HG03025 (cell line): ENCODE data around the gene PLPPR2.
"Not testable (repeated sequence)": the region's sequence is repeated elsewhere in the genome, so short reads cannot be mapped to it uniquely, and the experiment has no call there.

ENCODE experiments used
- ATAC-seq: cut with Tn5 transposase; IDR thresholded peaks from one replicate; pipeline ENCODE4 v1.9.1; 2021; ENCODE audit warnings: mild to moderate bottlenecking, moderate library complexity; ENCODE audit not compliant: unreplicated experiment, low FRiP score

PLPPR2 gene

DNA sequence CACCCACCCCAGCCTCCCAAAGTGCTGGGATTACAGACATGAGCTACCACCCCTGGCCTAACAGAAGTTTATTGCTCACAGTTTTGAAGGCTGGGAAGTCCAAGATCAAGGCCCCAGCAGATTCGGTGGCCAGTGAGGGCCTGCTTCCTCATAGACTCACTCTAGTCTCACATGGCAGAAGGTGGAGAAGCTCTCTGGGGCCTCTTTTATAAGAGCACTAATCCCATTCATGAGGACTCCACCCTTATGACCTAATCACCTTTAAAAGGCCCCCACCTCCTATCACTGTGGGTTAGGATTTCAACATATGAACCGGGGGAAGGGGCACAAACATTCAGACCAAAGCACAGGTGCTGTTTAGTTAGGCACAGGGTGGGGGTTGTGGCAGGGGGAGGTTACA lies 12.3 kb downstream of the PLPPR2 start:
- no peak for ATAC-seq

DNA sequence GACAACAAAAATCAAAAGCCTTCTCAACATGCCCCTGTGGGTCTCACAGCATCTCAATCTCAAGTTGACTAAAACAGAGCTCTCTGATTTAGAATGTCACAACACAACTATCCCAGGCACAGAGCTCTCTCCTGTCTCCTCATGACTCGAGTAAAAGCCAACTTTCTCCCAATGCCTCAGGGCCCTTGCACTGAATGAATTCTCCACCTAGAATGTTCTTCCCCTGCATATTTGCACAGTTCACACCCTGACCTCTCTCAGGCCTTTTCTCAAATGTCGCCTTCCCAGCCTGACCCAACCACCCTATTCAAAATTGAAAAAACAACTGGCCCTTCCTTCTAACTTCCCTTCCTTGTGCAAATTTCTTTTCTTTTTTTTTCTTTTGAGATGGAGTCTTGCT lies 15.5 kb downstream of the PLPPR2 start:
- ATAC-seq: no peak

DNA sequence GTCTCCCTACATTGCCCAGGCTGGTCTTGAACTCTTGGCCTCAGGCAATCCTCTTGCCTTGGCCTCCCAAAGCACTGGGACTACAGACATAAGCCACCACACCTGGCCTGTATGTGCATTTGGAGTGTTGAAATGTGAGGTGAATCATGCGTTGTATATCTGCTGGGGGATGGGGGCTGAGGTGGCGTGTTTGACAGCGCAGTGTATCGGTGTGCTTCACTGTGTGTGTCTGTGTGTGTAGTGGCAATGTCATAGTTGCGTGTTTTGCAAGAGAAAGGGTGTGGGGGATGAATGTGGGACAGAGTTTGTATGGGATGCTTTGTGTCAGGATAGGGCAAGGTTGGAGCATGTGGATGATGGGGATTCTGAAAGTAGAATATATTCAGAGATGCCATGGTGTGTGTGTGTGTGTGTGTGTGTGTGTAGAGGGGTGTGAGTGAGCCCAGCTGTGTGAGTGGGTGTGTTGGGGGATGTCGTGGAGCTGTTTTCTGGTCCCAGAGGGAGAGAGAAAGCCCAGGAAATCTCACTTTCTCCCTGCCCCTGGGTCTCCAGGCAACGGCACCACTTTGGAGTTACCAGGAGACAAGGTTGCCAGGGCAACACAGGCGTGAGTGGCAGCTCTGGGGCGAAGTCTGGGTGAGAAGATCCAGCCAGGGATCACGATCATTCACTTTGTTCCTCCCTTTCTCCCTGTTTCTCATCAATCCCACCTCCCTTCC lies 18.1 kb downstream of the PLPPR2 start:
- ATAC-seq: no peak

DNA sequence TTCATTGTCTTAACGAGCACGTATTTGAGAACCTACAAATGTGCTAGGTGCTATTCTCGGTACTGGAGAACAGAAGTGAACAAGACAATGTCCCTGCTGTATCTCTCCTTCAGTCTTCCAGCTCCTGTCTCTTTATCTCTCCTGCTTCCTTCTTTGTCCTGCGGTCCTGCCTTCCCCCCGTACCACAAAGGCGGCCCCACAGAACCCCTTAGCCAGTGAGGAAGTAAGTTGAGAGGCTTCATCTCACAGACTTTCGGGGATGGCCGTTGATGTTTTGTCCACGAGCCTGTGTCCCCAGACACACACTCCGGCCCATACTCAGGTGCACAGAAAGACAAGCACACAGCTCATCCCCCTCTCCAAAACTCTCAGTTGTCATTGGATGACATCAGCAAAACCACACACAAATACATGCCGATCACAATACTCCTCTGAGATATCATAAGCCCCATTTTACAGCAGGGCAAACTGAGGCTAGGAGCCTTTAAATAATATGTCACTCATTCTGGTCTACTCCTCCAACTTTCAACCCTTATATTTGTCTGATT lies 18.7 kb downstream of the PLPPR2 start:
- ATAC-seq: no peak

DNA sequence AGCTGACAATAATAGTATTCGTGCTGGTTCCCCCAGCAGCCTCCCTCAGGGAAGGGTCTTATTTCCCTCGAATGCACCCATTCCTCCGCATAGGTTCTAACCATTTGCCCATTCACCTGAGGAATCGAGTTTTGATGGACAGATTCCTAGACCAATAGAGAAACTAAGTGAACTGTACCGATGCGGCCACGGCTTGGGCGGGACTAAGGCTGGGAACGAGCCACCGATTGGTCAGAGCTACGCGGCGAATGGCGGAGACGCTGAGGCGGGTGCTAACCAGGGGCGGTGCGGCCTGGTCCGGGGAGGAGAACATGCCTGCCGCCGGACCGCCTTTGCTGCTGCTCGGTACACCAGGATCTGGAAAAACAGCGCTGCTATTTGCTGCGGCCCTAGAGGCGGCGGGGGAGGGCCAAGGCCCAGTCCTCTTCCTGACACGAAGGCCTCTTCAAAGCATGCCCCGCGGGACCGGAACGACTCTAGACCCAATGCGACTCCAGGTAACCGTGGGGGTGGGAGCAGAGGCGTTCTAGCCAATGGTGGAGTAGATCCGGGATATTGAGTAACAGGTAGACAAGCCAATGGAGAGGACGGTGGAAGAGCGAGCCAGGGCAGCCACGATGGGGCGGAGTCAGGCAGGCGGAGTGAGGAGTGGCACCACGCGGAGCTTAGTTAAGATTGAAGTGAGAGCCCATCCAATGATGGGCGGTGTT lies 19.4 kb downstream of the PLPPR2 start, which contains the start of gene SWSAP1:
TSS of gene SWSAP1 (plus strand) at position 234 of the 710 bp plus-strand sequence. CDS start at position 249, 15 bp downstream.
- ATAC-seq: peak; percentile 82

DNA sequence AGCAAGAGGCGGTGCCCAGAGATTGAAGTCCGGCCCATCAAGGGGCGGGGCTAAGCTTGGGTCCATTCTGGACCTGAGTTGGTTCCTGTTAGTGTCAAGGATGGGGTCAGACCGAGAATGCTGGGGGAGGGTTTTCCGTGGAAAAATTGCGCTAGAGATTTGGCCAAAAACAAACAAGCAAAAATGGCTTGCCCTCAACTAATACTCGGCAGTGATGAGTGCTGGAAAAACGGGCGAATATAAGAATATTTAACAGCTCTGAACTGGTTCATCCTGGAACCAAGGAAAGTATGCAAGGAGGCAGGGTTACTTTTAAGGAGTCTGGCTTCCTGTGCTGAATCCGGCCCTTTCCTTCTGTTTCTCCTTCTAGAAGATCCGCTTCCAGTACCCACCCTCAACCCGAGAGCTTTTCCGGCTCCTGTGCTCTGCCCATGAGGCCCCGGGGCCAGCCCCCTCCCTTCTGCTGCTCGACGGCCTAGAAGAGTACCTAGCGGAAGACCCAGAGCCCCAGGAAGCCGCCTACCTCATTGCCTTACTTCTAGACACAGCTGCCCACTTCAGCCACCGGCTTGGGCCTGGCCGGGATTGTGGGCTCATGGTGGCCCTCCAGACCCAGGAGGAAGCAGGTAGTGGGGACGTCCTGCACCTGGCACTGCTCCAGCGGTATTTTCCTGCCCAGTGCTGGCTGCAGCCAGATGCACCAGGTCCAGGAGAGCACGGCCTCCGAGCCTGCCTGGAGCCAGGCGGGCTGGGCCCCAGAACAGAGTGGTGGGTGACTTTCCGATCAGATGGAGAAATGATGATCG lies 20.1 kb downstream of the PLPPR2 start:
- no peak for ATAC-seq

DNA sequence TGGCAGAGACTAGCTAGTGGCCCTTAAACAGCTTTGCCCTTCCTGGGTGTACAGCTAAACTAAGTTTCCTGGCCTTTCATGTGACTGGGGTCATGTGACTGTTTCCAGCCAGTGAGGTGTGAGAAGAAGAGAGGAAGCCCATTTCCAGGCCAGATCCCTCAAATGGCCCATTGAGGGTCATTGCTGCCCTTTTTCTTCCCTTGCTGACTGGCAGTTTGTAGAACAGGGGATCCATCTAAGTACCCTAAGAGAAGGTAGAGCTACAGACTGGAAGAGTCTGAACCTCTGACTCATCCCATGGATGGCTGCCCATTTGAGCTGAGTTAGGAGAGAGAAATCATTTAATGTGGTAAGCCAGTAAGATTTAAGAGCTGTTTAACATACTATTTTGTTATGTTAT lies 22.0 kb downstream of the PLPPR2 start:
- no peak for ATAC-seq

DNA sequence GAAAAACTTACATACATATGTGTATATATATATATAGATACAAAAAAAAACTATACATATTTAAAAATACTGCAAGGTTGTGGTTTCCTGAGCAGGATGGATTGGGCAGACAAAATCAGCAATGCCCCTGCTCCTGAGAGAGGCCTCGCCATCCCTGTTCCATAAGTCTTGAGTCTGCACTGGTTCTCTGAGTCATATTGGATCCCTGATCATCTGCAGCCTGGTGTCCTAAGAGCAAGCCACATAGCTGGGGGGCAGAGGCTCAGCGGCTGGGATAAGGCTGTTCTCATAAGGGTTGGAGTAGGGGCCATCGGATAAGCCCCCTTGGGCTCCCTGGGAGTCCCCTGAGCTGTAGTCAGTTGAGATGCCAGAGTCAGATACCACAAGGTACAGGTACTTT lies 22.5 kb downstream of the PLPPR2 start:
- no peak for ATAC-seq

DNA sequence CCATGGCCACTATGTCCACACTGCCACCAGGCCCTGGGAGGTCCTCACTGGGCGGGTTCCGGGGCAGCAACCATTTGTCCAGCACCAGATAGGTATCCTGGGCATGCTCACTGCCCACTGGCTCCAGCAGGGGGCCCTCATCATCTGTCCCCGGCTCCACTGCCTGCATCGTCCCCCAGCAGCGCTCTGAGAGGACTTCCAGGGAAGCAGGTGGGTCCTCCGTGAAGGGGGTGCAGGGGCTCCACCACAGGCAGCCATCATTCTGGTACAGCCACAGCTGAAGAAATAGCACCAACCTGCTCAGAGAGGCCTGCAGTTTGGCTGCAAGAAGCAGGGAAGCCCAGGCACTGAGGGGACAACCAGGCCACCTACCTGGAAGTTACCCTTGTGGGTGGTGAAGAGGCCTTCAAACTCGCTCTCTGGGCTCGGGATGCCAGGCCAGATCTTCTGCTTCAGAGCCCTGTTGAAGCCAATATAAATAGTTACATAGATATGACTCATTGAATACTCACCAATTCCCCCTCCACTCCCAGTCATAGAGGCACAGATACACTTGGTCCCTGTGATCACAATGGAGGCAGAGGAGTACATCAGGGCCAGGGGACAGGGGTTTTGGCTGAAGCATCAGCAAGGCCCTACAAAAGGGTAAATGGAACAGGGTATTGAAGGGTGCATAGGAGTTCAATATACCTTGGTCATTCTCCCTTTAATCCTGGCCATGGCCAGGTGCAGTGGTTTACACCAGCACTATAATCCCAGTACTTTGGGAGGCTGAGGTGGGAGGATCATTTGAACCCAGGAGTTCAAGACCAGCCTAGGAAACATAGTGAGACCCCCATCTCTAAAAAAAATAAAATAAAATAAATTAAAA lies 23.3 kb downstream of the PLPPR2 start:
- no peak for ATAC-seq

DNA sequence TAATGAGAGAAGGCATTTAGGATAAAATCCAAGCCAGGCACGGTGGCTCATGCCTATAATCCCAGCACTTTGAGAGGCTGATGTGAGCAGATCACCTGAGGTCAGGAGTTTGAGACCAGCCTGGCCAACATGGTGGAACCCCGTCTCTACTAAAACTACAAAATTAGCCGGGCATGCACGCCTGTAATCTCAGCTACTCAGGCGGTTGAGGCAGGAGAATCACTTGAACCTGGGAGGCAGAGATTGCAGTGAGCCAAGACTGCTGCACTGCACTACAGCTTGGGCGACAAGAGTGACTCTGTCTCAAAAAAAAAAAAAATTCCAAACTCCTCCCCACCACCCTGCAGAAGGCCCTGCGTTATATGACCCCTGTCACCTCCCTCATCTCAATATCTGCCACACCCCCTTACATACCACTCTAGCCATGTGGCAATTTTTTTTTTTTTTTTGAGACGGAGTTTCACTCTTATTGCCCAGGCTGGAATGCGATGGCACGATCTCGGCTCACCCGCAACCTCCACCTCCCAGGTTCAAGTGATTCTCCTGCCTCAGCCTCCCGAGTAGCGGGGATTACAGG lies 24.1 kb downstream of the PLPPR2 start:
- not testable (repeated sequence) for ATAC-seq

DNA sequence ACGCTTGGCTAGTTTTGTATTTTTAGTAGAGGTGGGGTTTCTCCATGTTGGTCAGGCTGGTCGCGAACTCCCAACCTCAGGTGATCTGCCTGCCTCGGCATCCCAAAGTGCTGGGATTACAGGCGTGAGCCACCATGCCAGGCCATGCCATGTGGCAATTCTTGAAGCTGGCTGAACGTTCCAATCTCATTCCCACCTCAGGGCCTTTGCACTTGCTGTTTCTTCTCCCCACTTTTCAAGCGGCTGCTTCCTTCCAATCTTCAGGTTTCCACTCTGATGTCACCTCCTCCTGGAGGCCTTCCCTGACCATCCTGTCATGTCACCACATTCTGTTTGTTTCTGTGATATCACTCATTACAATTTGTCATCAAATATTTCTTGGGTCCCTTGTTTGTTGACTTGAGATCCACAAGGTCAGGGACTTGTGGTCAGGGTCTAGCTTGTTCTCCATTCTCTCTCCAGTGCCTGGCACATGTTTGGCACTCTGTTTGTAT lies 24.7 kb downstream of the PLPPR2 start:
- no peak for ATAC-seq

DNA sequence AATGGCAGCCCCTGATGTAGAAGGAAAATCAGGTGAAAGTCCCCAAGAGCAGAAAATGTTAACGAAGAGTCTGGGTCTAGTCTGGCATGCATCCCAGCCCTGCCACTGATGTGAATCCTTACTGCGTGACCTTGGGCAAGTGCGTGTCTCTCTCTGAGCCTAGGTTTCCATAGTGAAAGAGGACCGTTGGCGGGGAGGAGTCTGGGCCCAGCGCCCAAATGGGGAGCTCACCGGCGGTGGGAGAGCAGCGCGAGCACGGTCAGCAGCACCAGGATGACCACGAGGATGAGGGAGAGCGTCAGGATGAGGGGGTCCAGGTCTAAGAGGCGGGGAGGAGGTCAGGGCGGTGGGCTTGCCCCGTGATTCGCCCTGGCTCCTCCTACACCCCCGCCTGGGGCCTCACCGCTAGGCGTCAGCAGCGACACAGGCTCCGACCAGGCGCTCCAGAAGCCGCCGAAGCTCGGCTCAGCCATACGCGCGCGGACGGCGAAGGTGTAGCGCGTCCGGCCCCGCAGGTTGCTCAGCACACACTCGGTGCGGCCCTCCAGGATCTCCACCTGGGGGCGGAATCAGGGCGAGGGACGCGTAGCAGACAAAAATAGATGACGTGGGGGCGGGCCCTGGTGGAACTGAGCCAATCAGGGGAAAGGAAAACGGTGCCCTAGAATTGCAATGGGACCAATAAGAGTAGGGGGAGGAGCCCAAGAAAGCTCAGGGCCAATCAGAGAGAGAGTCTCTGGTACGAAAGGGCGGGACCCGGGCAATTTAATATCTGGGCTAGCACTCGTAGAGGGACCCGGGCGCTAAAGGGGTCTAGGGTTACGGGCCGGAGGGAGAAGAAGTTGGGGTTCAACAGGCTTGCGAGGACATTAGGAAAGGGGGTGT lies 25.7 kb downstream of the PLPPR2 start:
- peak; percentile 67 for ATAC-seq

DNA sequence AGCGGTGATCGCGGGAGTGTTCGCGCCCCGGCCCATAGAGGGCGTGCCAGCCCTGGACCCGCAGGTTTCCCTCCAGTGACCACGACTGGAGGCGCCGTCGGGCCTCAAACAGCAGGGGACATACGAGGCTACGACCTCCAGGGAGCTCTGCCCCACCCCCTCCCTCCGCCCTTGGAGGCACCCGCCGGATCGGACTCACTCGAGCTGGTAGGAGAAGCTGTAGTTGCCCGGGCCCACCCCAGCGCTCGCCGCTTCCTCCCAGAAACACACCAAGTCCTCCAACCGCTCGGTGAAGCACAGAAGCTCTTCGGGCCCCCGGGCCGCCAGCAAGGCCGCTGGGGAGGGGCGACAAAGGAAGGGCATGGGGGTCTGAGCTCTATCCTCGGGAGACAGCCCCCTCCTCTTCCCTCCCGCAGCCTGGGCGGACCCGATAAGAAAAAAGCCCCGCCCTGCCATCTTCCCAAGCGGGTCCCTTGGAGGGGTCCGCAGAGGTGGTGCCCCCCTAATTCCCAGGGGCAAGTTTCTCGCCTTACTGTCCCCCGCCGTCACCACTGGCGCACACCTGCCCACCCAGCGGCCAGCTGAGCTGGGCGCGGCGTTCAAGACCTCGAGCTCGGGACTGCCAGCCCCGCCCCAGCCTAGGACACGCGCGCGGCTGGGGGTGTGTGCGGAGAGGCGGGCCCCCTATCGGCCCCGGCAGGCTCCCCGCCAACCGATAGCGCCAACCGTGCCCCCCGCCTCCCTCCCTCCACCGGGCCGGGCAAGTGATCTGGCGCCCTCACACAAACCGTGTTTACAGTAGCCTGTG lies 27.9 kb downstream of the PLPPR2 start:
- no peak for ATAC-seq

DNA sequence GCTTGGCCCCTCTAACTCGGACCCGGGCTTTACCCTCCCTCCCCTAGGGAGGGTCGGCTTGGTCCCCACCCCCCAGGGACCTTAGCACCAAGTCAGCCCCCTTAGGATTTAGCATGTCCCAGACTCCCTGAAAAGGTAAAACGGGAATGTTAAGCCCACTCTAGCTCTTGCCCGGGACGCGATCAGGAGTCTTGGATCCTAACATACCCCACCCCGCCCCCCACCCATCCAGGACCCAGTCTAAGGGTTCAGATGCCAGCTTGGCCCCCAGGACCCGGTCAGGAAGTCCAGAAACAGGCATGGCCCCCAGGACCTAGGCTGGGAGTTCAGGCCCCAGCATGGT lies 28.4 kb downstream of the PLPPR2 start:
- ATAC-seq: no peak

DNA sequence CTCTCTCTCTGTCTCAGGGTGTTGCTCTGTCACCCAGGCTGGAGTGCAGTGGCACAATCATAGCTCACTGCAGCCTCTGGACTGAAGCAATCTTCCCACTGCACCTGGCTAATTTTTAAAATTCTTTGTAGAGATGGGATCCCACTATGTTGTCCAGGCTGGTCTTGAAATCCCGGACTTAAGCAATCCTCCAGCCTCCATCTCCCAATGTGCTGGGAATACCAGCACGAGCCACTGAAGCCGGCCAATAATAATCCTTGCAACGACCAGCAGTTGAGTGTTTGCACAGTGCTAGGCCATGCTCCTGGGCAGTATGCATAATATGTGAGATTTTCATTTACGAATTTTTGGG lies 29.5 kb downstream of the PLPPR2 start:
- no peak for ATAC-seq

DNA sequence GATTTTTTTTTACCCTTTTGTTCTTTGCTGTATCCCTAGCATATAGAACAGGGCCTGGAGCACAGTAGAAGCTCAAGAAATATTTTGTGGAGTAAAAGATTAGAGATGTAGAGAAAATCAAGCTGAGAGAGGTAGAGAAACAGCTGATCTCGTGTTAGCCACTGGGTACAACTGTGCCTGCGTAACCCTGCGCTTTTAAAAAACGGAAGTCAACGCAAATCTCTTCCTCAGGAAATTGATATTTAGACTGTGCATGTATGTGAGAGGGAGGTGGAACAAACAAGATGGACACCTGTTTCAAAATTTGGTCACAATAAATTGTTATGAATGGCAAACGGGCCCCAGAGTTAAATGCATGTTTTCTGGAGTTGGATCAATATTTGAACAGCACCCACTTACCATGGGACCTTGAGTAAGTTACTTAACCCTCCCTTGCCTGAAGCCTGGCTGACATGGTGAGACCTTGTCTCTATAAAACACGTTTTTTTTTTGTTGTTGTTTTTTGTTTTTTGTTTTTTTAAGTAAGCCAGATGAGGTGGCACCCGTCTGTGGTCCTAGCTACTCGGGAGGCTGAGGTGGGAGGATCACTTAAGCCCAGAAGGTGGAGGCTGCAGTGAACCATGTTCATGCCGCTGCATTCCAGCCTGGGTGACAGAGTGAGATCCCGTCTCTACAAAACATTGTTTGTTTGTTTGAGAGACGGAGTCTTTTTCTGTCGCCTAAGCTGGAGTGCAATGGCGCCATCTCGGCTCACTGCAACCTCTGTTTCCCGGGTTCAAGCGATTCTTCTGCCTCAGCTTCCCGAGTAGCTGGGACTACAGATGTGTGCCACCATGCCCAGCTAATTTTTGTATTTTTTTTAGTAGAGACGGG lies 32.2 kb downstream of the PLPPR2 start:
- no peak for ATAC-seq

DNA sequence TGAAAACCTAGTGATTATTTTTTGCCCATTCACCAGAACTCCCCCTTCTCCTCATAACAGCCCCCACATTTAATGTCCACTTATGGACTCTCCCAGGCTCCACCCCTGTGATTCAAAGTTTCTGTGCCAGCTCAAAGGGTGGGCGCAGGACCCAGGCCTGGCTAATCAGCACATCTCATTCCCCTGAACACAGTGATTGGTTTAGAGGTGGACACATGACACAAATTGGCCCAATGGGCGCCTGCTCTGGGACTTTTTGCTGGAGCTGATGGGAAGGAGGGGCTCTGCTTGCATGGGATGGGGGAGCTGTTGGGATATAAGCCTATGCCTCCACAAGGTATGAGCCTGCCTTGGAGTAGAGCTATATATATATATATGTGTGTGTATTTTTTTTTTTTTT lies 35.1 kb downstream of the PLPPR2 start:
- ATAC-seq: no peak
